CD14-positive monocyte (primary cell): ENCODE results near the gene AGRP. TPM values are rescaled to one million over a fixed set of nuclear protein-coding genes. Genes with fewer than 3 reads are reported as not detected.

Source experiments
- DNase-seq, 3 donors: peaks; one replicate each; pipeline ENCODE4 v3.0.0-alpha.2; 2011 to 2022
- H2AFZ ChIP-seq: 2 replicates; pipeline ENCODE4 v1.6.0; 2012; ENCODE audit warnings: mild to moderate bottlenecking, low read depth, low read length, inconsistent platforms; ENCODE audit not compliant: insufficient read depth, poor library complexity, severe bottlenecking
- H3K27ac ChIP-seq, 2 donors: 1 replicate in 1 of 2; 2 replicates in 1 of 2; pipeline ENCODE4 v1.5.1; 2012 to 2013; ENCODE audit warnings: low read length in 2 of 2, control low read depth in 1 of 2, inconsistent platforms in 1 of 2, low read depth in 1 of 2, mild to moderate bottlenecking in 1 of 2
- H3K27me3 ChIP-seq, 2 donors: one replicate each; pipeline versions ENCODE4 v1.6.0 to v1.6.1; 2011 to 2013; ENCODE audit warnings: low read length in 2 of 2; ENCODE audit not compliant: control insufficient read depth in 2 of 2, insufficient read depth in 2 of 2
- H3K36me3 ChIP-seq, 2 donors: replicated peaks in 1 of 2; 1 replicate in 1 of 2; 2 replicates in 1 of 2; pipeline versions ENCODE4 v1.5.1 to v1.6.1; 2012 to 2013; ENCODE audit warnings: low read length in 2 of 2, control low read depth in 1 of 2, inconsistent platforms in 1 of 2, mild to moderate bottlenecking in 1 of 2; ENCODE audit not compliant: insufficient read depth in 2 of 2, control insufficient read depth in 1 of 2
- H3K4me1 ChIP-seq, 2 donors: 1 replicate in 1 of 2; 2 replicates in 1 of 2; pipeline versions ENCODE4 v1.5.1 to v1.6.1; 2012 to 2013; ENCODE audit warnings: low read length in 2 of 2, control low read depth in 1 of 2, inconsistent platforms in 1 of 2, mild to moderate bottlenecking in 1 of 2, moderate library complexity in 1 of 2; ENCODE audit not compliant: insufficient read depth in 2 of 2, control insufficient read depth in 1 of 2
- H3K4me2 ChIP-seq: replicated peaks from 2 replicates; pipeline ENCODE3; 2012; ENCODE audit warnings: low read length, moderate library complexity, mild to moderate bottlenecking; ENCODE audit not compliant: poor library complexity, severe bottlenecking; ENCODE audit errors: extremely low read depth
- H3K4me3 ChIP-seq, 3 experiments: fragments of 200-600 bp in 1 of 3; sonication (generic) in 1 of 3; replicated peaks in 1 of 3; 1 replicate in 2 of 3; 2 replicates in 1 of 3; pipeline ENCODE4 v1.5.1; 2011 to 2013; ENCODE audit warnings: low read length in 3 of 3, mild to moderate bottlenecking in 3 of 3, control low read depth in 2 of 3, low read depth in 2 of 3, inconsistent platforms in 1 of 3, moderate library complexity in 1 of 3
- H3K79me2 ChIP-seq: 2 replicates; pipeline ENCODE4 v1.6.0; 2012; ENCODE audit warnings: mild to moderate bottlenecking, control low read depth, inconsistent platforms, low read length, moderate library complexity; ENCODE audit not compliant: insufficient read depth
- H3K9ac ChIP-seq: 2 replicates; pipeline ENCODE4 v1.6.0; 2017; ENCODE audit warnings: low read length, mild to moderate bottlenecking; ENCODE audit not compliant: insufficient read depth, poor library complexity, severe bottlenecking
- H3K9me3 ChIP-seq, 2 donors: replicated peaks in 1 of 2; 1 replicate in 1 of 2; 2 replicates in 1 of 2; pipeline versions ENCODE4 v1.5.1 to v1.6.1; 2012 to 2013; ENCODE audit warnings: low read length in 2 of 2, control low read depth in 1 of 2; ENCODE audit not compliant: control insufficient read depth in 1 of 2, insufficient read depth in 1 of 2
- H4K20me1 ChIP-seq: 2 replicates; pipeline ENCODE4 v1.6.0; 2012; ENCODE audit warnings: mild to moderate bottlenecking, low read length, control low read depth, moderate library complexity; ENCODE audit not compliant: insufficient read depth
- H3K27ac Mint-ChIP-seq, 7 donors: one replicate each; pipeline ENCODE4 v1.8.0; 2020; ENCODE audit warnings: mild to moderate bottlenecking in 7 of 7, mixed read lengths in 7 of 7, moderate library complexity in 6 of 7, inconsistent platforms in 2 of 7
- H3K27me3 Mint-ChIP-seq, 3 donors: one replicate each; pipeline ENCODE4 v1.8.0; 2021 to 2022; ENCODE audit warnings: low read depth in 3 of 3, mild to moderate bottlenecking in 3 of 3, mixed read lengths in 3 of 3, moderate library complexity in 3 of 3, inconsistent platforms in 1 of 3
- H3K36me3 Mint-ChIP-seq, 2 donors: one replicate each; pipeline ENCODE4 v1.8.0; 2020; ENCODE audit warnings: mixed read lengths in 2 of 2, inconsistent platforms in 1 of 2, mild to moderate bottlenecking in 1 of 2
- H3K4me1 Mint-ChIP-seq: one replicate; pipeline ENCODE4 v1.8.0; 2020; ENCODE audit warnings: mild to moderate bottlenecking, mixed read lengths
- H3K4me3 Mint-ChIP-seq, 2 donors: one replicate each; pipeline ENCODE4 v1.8.0; 2020; ENCODE audit warnings: mild to moderate bottlenecking in 2 of 2, mixed read lengths in 2 of 2, moderate library complexity in 1 of 2
- H3K9me3 Mint-ChIP-seq, 7 donors: one replicate each; pipeline ENCODE4 v1.8.0; 2020 to 2022; ENCODE audit warnings: mixed read lengths in 7 of 7, mild to moderate bottlenecking in 6 of 7, moderate library complexity in 6 of 7, inconsistent platforms in 2 of 7
- WGBS: methylation state at CpG from one replicate; pipeline ENCODE4 v1.1.5; 2013; ENCODE audit warnings: missing lambda C conversion rate; ENCODE audit not compliant: insufficient coverage; 5-methylcytosine and 5-hydroxymethylcytosine counted together
- intact Hi-C, 2 donors: fragments of 100-400 bp; cut with micrococcal nuclease; formaldehyde crosslinking; loops; one replicate each; pipeline versions ENCODE4 v1.15.0 to v1.15.1; 2023
- polyA plus RNA-seq, 3 donors: library from polyadenylated mRNA; depleted of rRNA in 1 of 3; unstranded in 2 of 3; stranded (reverse) in 1 of 3; fragments of 300-500 nt in 2 of 3; fragments of >200 nt in 1 of 3; fragmentation: Illumina TruSeq in 2 of 3; gene quantifications; 1 replicate in 2 of 3; 2 replicates in 1 of 3; pipeline ENCODE4 v1.2.3, GENCODE V29; 2012 to 2021
- TF ChIP-seq, protein P1 (sequence below): fragments of 200-600 bp; IDR thresholded peaks from one replicate; pipeline ENCODE4 v1.8.0; 2022; ENCODE audit warnings: antibody characterized with exemption, mild to moderate bottlenecking

Gene AGRP
- polyA plus RNA-seq, 3 donors: 0.32 to 0.54 TPM; not detected in 1

DNA sequence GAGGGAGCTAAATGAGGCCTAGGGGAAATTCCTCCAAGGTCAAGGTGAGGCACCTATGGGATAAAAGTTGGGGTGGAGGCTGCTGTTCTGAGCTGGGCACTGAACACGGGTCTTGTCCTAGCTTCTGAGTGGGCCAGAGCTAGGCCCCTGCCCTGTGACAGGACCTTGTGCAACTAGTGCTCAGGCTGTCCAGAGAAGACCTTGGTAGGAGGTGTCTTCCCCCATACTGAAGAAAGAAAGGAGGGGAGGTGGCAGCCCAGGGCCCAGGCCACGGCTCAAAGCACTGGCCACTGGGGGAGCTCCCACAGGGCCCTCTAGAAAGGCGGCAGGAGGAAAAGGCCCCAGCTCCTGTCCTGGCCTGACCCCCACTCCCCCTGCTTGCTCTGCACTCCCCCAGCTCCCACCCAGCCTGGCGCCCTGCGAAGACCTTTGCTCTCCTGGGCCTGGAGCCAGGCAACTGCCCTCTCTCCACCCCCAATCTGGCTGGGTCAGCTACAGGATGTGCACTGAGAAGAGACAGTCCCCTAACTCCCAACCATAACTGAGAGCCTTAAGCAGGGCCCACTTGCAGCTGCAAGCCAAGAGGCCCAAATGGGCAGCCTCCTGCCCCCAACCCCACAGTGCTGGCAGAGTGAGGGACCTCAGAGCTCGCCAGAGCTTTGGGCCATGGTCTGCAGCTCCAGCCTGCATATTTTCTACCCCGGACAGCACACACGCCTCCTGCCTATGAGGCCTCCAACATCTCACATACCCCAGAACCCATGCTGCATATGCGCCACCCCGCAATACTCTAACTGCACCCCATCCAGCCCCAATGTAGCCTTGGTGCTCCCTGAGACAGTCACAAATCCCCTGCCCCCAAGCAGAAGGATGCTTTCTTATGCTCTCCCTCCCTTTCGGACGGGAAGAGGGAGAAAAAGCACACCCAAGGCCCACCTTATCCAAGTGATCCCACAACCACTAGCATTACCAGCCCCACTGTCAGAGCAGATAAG lies 37.1 kb downstream of the AGRP start:
- Mint-ChIP-seq H3K9me3 (no peaks in the 10 kb centered on the region), H3K27me3 (peaks cover 0 to 1% (median 0%) of the 10 kb centered on the region in 3 donors), H3K4me1 (peaks cover 4% of the 10 kb centered on the region), H3K36me3 (peaks cover 64 to 97% of the 10 kb centered on the region in 2 donors), H3K27ac (peak overlapping the region in 3 of 7 donors; percentile 36 to 64 (median 50)), H3K4me3 (no peak overlapping the region)
- no peak overlapping the region for H3K9ac ChIP-seq
- 95% methylated on average over 8 of the region's 12 CpGs for WGBS
- no peak overlapping the region for H3K4me3 ChIP-seq
- H3K79me2 ChIP-seq: peaks cover 82% of the 10 kb centered on the region
- intact Hi-C loops: no loop called here
- H3K9me3 ChIP-seq: no peaks in the 10 kb centered on the region
- H3K4me2 ChIP-seq: no peak overlapping the region
- peaks cover 100% of the 10 kb centered on the region for H4K20me1 ChIP-seq
- H2AFZ ChIP-seq: no peak overlapping the region
- no peaks in the 10 kb centered on the region for H3K4me1 ChIP-seq
- peaks cover 95 to 100% of the 10 kb centered on the region in 2 donors for H3K36me3 ChIP-seq
- no peaks in the 10 kb centered on the region for H3K27me3 ChIP-seq
- TF ChIP-seq, protein P1, sequence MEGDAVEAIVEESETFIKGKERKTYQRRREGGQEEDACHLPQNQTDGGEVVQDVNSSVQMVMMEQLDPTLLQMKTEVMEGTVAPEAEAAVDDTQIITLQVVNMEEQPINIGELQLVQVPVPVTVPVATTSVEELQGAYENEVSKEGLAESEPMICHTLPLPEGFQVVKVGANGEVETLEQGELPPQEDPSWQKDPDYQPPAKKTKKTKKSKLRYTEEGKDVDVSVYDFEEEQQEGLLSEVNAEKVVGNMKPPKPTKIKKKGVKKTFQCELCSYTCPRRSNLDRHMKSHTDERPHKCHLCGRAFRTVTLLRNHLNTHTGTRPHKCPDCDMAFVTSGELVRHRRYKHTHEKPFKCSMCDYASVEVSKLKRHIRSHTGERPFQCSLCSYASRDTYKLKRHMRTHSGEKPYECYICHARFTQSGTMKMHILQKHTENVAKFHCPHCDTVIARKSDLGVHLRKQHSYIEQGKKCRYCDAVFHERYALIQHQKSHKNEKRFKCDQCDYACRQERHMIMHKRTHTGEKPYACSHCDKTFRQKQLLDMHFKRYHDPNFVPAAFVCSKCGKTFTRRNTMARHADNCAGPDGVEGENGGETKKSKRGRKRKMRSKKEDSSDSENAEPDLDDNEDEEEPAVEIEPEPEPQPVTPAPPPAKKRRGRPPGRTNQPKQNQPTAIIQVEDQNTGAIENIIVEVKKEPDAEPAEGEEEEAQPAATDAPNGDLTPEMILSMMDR: no peak
- DNase-seq: no peak
- H3K27ac ChIP-seq: peak overlapping the region in 1 of 2 donors; percentile 41

DNA sequence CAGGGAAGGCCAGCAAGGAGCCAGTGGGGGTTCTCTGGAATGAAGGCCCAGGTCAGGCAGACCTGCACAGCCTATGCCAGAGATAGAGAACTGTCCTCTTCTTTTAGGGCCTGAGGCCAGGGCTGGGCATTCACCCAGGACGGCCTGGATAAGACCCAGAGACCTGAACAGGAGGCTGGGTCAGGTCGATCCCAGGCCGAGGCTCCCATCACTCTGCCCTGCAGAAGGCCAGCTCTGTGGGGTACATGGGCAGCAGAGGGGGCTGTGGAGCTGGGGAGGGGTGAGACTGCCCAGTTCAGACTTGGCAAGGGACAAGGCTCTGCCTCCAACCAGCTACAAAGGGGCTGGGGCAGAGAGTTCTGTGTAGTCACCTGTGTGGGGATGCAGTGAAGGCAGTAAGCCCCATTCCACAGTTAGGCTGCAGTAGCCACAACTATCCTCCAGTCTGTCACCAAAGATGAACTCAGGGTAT lies 37.9 kb downstream of the AGRP start:
- TF ChIP-seq, protein P1: no peak
- 100% methylated on average over 3 of the region's 3 CpGs for WGBS
- Mint-ChIP-seq H3K27me3 (peaks cover 0 to 1% (median 0%) of the 10 kb centered on the region in 3 donors), H3K36me3 (peaks cover 63 to 97% of the 10 kb centered on the region in 2 donors), H3K27ac (peak overlapping the region in 5 of 7 donors; percentile 36 to 62 (median 49)), H3K4me1 (peaks cover 4% of the 10 kb centered on the region), H3K4me3 (no peak overlapping the region), H3K9me3 (no peaks in the 10 kb centered on the region)
- intact Hi-C loops: no loop called here
- no peak overlapping the region for H3K9ac ChIP-seq
- no peaks in the 10 kb centered on the region for H3K9me3 ChIP-seq
- H3K36me3 ChIP-seq: peaks cover 95 to 100% of the 10 kb centered on the region in 2 donors
- peaks cover 77% of the 10 kb centered on the region for H3K79me2 ChIP-seq
- no peak overlapping the region for H3K27ac ChIP-seq
- no peak overlapping the region for H3K4me2 ChIP-seq
- H3K4me1 ChIP-seq: no peaks in the 10 kb centered on the region
- no peaks in the 10 kb centered on the region for H3K27me3 ChIP-seq
- H2AFZ ChIP-seq: no peak overlapping the region
- no peak overlapping the region for H3K4me3 ChIP-seq
- peaks cover 100% of the 10 kb centered on the region for H4K20me1 ChIP-seq
- no peak for DNase-seq
